ENCODE data around the gene TM2D3.

Gene TM2D3

GRCh38 chr15:101652098-101652785, at the start of gene TM2D3:
TSS of gene TM2D3 (minus strand) at chr15:101652381. CDS start at chr15:101652361, 20 bp downstream.
- peak; percentile 87 for DNase-seq

- DNase-seq = no peak
Measured at GRCh38 chr15:101698314-101698713, 46.1 kb upstream of the TM2D3 start.

GRCh38 chr15:101697488-101697887, 45.3 kb upstream of the TM2D3 start:
- DNase-seq = no peak

GRCh38 chr15:101696829-101697228, 44.6 kb upstream of the TM2D3 start:
- no peak for DNase-seq

- DNase-seq = no peak
Measured at GRCh38 chr15:101694261-101694660, 42.1 kb upstream of the TM2D3 start.

GRCh38 chr15:101692801-101693598, 40.8 kb upstream of the TM2D3 start:
- DNase-seq = no peak

GRCh38 chr15:101689901-101690300, 37.7 kb upstream of the TM2D3 start:
- no peak for DNase-seq

GRCh38 chr15:101686718-101687117, 34.5 kb upstream of the TM2D3 start:
- no peak for DNase-seq

- no peak for DNase-seq
Measured at GRCh38 chr15:101684877-101685276, 32.7 kb upstream of the TM2D3 start.

- peak; percentile 26 for DNase-seq
Measured at GRCh38 chr15:101684384-101684783, 32.2 kb upstream of the TM2D3 start.

- DNase-seq = no peak
Measured at GRCh38 chr15:101679806-101680205, 27.6 kb upstream of the TM2D3 start.

- DNase-seq = no peak
Measured at GRCh38 chr15:101676921-101677329, 24.7 kb upstream of the TM2D3 start.

- DNase-seq = no peak
Measured at GRCh38 chr15:101675796-101676582, 23.8 kb upstream of the TM2D3 start.

GRCh38 chr15:101675015-101675414, 22.8 kb upstream of the TM2D3 start:
- no peak for DNase-seq

GRCh38 chr15:101672298-101672697, 20.1 kb upstream of the TM2D3 start:
- DNase-seq = no peak

GRCh38 chr15:101669744-101670143, 17.6 kb upstream of the TM2D3 start:
- DNase-seq = no peak

GRCh38 chr15:101667881-101668280, 15.7 kb upstream of the TM2D3 start:
- DNase-seq = no peak

- no peak for DNase-seq
Measured at GRCh38 chr15:101664303-101664913, 12.2 kb upstream of the TM2D3 start.

GRCh38 chr15:101662203-101662602, 10.0 kb upstream of the TM2D3 start:
- no peak for DNase-seq

GRCh38 chr15:101660005-101660404, 7.8 kb upstream of the TM2D3 start:
- no peak for DNase-seq

GRCh38 chr15:101657968-101658784, 6.0 kb upstream of the TM2D3 start:
- no peak for DNase-seq

GRCh38 chr15:101657171-101657570, 5.0 kb upstream of the TM2D3 start:
- no peak for DNase-seq

Measured in T1000 (cell line).